H9 (cell line): ENCODE results near the gene GK2. TPM values are rescaled to one million over a fixed set of nuclear protein-coding genes. Genes with fewer than 3 reads are reported as not detected.

Source experiments
- DNase-seq: peaks from one replicate; pipeline ENCODE4 v3.0.0-alpha.2; 2017
- H2AFZ ChIP-seq: one replicate; pipeline ENCODE4 v1.6.1; 2013; ENCODE audit warnings: mild to moderate bottlenecking, low read length, control low read depth, moderate library complexity
- H2AK5ac ChIP-seq: 2 replicates; pipeline ENCODE4 v1.6.1; 2013; ENCODE audit warnings: low read length, control low read depth, mixed read lengths; ENCODE audit not compliant: insufficient read length
- H2BK120ac ChIP-seq: one replicate; pipeline ENCODE4 v1.6.1; 2013; ENCODE audit warnings: low read depth, mild to moderate bottlenecking, low read length, control low read depth, inconsistent platforms; ENCODE audit not compliant: poor library complexity, severe bottlenecking
- H2BK12ac ChIP-seq: 2 replicates; pipeline ENCODE4 v1.6.1; 2013; ENCODE audit warnings: low read length, control low read depth, mixed read lengths, low read depth; ENCODE audit not compliant: insufficient read length
- H2BK15ac ChIP-seq: 2 replicates; pipeline ENCODE4 v1.6.1; 2013; ENCODE audit warnings: low read depth, low read length, control low read depth
- H2BK20ac ChIP-seq: one replicate; pipeline ENCODE4 v1.6.1; 2013; ENCODE audit warnings: low read depth, mild to moderate bottlenecking, low read length, control low read depth, inconsistent platforms; ENCODE audit not compliant: poor library complexity, severe bottlenecking
- H2BK5ac ChIP-seq: 2 replicates; pipeline ENCODE4 v1.6.1; 2013; ENCODE audit warnings: low read length, control low read depth, mixed read lengths; ENCODE audit not compliant: insufficient read length
- H3K14ac ChIP-seq: 2 replicates; pipeline ENCODE4 v1.6.1; 2013; ENCODE audit warnings: low read length, control low read depth; ENCODE audit not compliant: insufficient read depth
- H3K18ac ChIP-seq: 2 replicates; pipeline ENCODE4 v1.6.1; 2013; ENCODE audit warnings: low read depth, mild to moderate bottlenecking, mixed read lengths, low read length, control low read depth; ENCODE audit not compliant: insufficient read length
- H3K23ac ChIP-seq: 2 replicates; pipeline ENCODE4 v1.6.1; 2013; ENCODE audit warnings: low read length, control low read depth, mixed read lengths, low read depth; ENCODE audit not compliant: insufficient read length
- H3K23me2 ChIP-seq: 2 replicates; pipeline ENCODE4 v1.6.1; 2013; ENCODE audit warnings: low read depth, mild to moderate bottlenecking, mixed read lengths, low read length, control low read depth; ENCODE audit not compliant: insufficient read length, poor library complexity, severe bottlenecking
- H3K27ac ChIP-seq: 2 replicates; pipeline ENCODE4 v1.5.1; 2013; ENCODE audit warnings: low read length, control low read depth, mixed read lengths, low read depth; ENCODE audit not compliant: insufficient read length
- H3K27me3 ChIP-seq: 2 replicates; pipeline ENCODE4 v1.6.1; 2013; ENCODE audit warnings: low read length, control low read depth, inconsistent platforms; ENCODE audit not compliant: insufficient read depth
- H3K4ac ChIP-seq: 2 replicates; pipeline ENCODE4 v1.6.1; 2013; ENCODE audit warnings: low read depth, mild to moderate bottlenecking, control low read depth, inconsistent platforms, low read length, moderate library complexity
- H3K4me1 ChIP-seq: 2 replicates; pipeline ENCODE4 v1.6.1; 2013; ENCODE audit warnings: low read length, control low read depth, inconsistent platforms; ENCODE audit not compliant: insufficient read depth
- H3K4me2 ChIP-seq: 2 replicates; pipeline ENCODE4 v1.6.1; 2013; ENCODE audit warnings: low read length, control low read depth, mixed read lengths; ENCODE audit not compliant: insufficient read length, insufficient read depth
- H3K56ac ChIP-seq: 2 replicates; pipeline ENCODE4 v1.6.1; 2013; ENCODE audit warnings: low read depth, mild to moderate bottlenecking, mixed read lengths, low read length, control low read depth; ENCODE audit not compliant: insufficient read length
- H3K79me1 ChIP-seq: 2 replicates; pipeline ENCODE4 v1.6.1; 2013; ENCODE audit warnings: low read depth, mild to moderate bottlenecking, moderate library complexity, low read length, control low read depth, inconsistent platforms; ENCODE audit not compliant: insufficient read depth, poor library complexity, severe bottlenecking
- H3K79me2 ChIP-seq: 2 replicates; pipeline ENCODE4 v1.6.1; 2013; ENCODE audit warnings: low read length, control low read depth, inconsistent platforms; ENCODE audit not compliant: insufficient read depth
- H3K9ac ChIP-seq: 2 replicates; pipeline ENCODE4 v1.6.1; 2013; ENCODE audit warnings: low read length, control low read depth, mixed read lengths; ENCODE audit not compliant: insufficient read length; ENCODE audit errors: extremely low read depth
- H3K9me3 ChIP-seq: one replicate; pipeline ENCODE4 v1.6.1; 2013; ENCODE audit warnings: low read depth, low read length, inconsistent platforms; ENCODE audit not compliant: control insufficient read depth
- H3T11ph ChIP-seq: one replicate; pipeline ENCODE4 v1.6.1; 2013; ENCODE audit warnings: mild to moderate bottlenecking, low read length, control low read depth, inconsistent platforms
- H4K20me1 ChIP-seq: one replicate; pipeline ENCODE4 v1.6.1; 2013; ENCODE audit not compliant: control insufficient read depth, insufficient read length, insufficient read depth
- H4K5ac ChIP-seq: 2 replicates; pipeline ENCODE4 v1.6.1; 2013; ENCODE audit warnings: low read depth, mild to moderate bottlenecking, mixed read lengths, low read length, control low read depth; ENCODE audit not compliant: insufficient read length
- H4K8ac ChIP-seq: replicated peaks from 2 replicates; pipeline ENCODE4 v1.6.1; 2013; ENCODE audit warnings: low read length, control low read depth, mixed read lengths, low read depth; ENCODE audit not compliant: insufficient read length
- H4K91ac ChIP-seq: 2 replicates; pipeline ENCODE4 v1.6.1; 2013; ENCODE audit warnings: low read depth, mild to moderate bottlenecking, moderate library complexity, mixed read lengths, low read length, control low read depth; ENCODE audit not compliant: insufficient read length
- H3K27ac Mint-ChIP-seq, 3 experiments: 2 replicates in 2 of 3; 3 replicates in 1 of 3; pipeline ENCODE4 v1.8.0; 2020 to 2021; ENCODE audit warnings: mixed read lengths in 3 of 3, mild to moderate bottlenecking in 1 of 3, moderate library complexity in 1 of 3
- H3K27me3 Mint-ChIP-seq: 2 replicates; pipeline ENCODE4 v1.8.0; 2021; ENCODE audit warnings: low read depth, mild to moderate bottlenecking, moderate library complexity, mixed read lengths
- H3K36me3 Mint-ChIP-seq, 3 experiments: 2 replicates in 2 of 3; 3 replicates in 1 of 3; pipeline ENCODE4 v1.8.0; 2020 to 2021; ENCODE audit warnings: low read depth in 3 of 3, mixed read lengths in 3 of 3; ENCODE audit not compliant: insufficient read depth in 1 of 3
- H3K4me1 Mint-ChIP-seq, 2 experiments: 2 replicates each; pipeline ENCODE4 v1.8.0; 2020; ENCODE audit warnings: mixed read lengths in 2 of 2
- H3K4me3 Mint-ChIP-seq, 2 experiments: 2 replicates in 1 of 2; 3 replicates in 1 of 2; pipeline ENCODE4 v1.8.0; 2020 to 2021; ENCODE audit warnings: mild to moderate bottlenecking in 2 of 2, mixed read lengths in 2 of 2, moderate library complexity in 1 of 2
- H3K9me3 Mint-ChIP-seq, 2 experiments: 2 replicates in 1 of 2; 3 replicates in 1 of 2; pipeline ENCODE4 v1.8.0; 2020; ENCODE audit warnings: mild to moderate bottlenecking in 2 of 2, mixed read lengths in 2 of 2, moderate library complexity in 1 of 2
- CTCF ChIP-seq: fragments of 200-600 bp; sonication (generic); conservative IDR thresholded peaks from 3 replicates; pipeline ENCODE4 v1.8.0; 2021; ENCODE audit warnings: antibody characterized with exemption, mild to moderate bottlenecking
- WGBS: extraction: QIAGEN DNeasy Blood & Tissue Kit; methylation state at CpG from one replicate; pipeline ENCODE4 v1.1.7; 2013; ENCODE audit warnings: missing lambda C conversion rate, low lambda C conversion rate, mixed read lengths; ENCODE audit not compliant: insufficient read length; ENCODE audit errors: extremely low coverage; 5-methylcytosine and 5-hydroxymethylcytosine counted together
- total RNA-seq: library from RNA; stranded (reverse); gene quantifications from 2 replicates; pipeline ENCODE4 v1.2.1, GENCODE V29; 2021

The GK2 gene
- total RNA-seq, 1 experiment from 2014 or later = not detected

- no peak overlapping the region for H4K8ac ChIP-seq
- TF ChIP-seq CTCF = no peak
- H2AFZ ChIP-seq = no peak overlapping the region
- no peak overlapping the region for H3T11ph ChIP-seq
- H3K27ac Mint-ChIP-seq = peak overlapping the region in 2 of 3 experiments; percentile 53 to 93; a peak in 3 of 7 replicates
- no peak overlapping the region for H3K4me3 Mint-ChIP-seq
- H3K4me1 Mint-ChIP-seq = peaks cover 6 to 8% of the 10 kb centered on the region in 2 experiments; a peak in 2 of 4 replicates
- no peak overlapping the region for H2BK120ac ChIP-seq
- no peak overlapping the region for H3K4ac ChIP-seq
- H2BK15ac ChIP-seq = no peak overlapping the region
- no peak overlapping the region for H3K27ac ChIP-seq
- no peak overlapping the region for H4K91ac ChIP-seq
- no peaks in the 10 kb centered on the region for H3K79me1 ChIP-seq
- no peak overlapping the region for H2AK5ac ChIP-seq
- H3K4me2 ChIP-seq = no peak overlapping the region
- H3K4me1 ChIP-seq = no peaks in the 10 kb centered on the region
- no peaks in the 10 kb centered on the region for H4K20me1 ChIP-seq
- H3K18ac ChIP-seq = no peak overlapping the region
- no CpG with 5 or more reads among the region's 5 CpGs for WGBS
- no peaks in the 10 kb centered on the region for H3K27me3 Mint-ChIP-seq
- H2BK5ac ChIP-seq = no peak overlapping the region
- no peaks in the 10 kb centered on the region for H3K9me3 ChIP-seq
- H4K5ac ChIP-seq = no peak overlapping the region
- no peaks in the 10 kb centered on the region for H3K23me2 ChIP-seq
- no peak overlapping the region for H3K14ac ChIP-seq
- no peak overlapping the region for H3K9ac ChIP-seq
- no peak overlapping the region for H2BK20ac ChIP-seq
- no peaks in the 10 kb centered on the region for H3K36me3 Mint-ChIP-seq
- DNase-seq = no peak
- H2BK12ac ChIP-seq = no peak overlapping the region
- H3K79me2 ChIP-seq = no peaks in the 10 kb centered on the region
- H3K9me3 Mint-ChIP-seq = no peaks in the 10 kb centered on the region
- H3K27me3 ChIP-seq = no peaks in the 10 kb centered on the region
- no peak overlapping the region for H3K23ac ChIP-seq
- no peak overlapping the region for H3K56ac ChIP-seq
Measured at GRCh38 chr4:79445371-79445781, 37.3 kb upstream of the GK2 start.
